K562 (cell line): Measurements from ENCODE around the gene EGR2. TPM values are rescaled to one million over a fixed set of nuclear protein-coding genes. Genes with fewer than 3 reads are reported as not detected.

Experiments used
- ATAC-seq: fragments of 200-7000 bp; cut with Tn5 transposase; 3 replicates; pipeline ENCODE4 v1.9.1; 2020; ENCODE audit warnings: moderate library complexity
- BruUV-seq: library from RNA; stranded (reverse); fragments of 400-500 nt; replicated peaks from 2 replicates; lab custom pipeline; 2021; lab: Mats Ljungman, UMichigan
- CTCF ChIA-PET: fragments of 300-600 bp; formaldehyde crosslinking; extraction: SDS; loops from one replicate; lab custom pipeline; 2021; ENCODE audit warnings: low intra/inter-chr PET ratio; lab: Yijun Ruan, JAX
- POLR2A ChIA-PET: fragments of 300-600, 350-650 bp; sonication (Branson Sonifier 250); formaldehyde crosslinking; extraction: SDS; loops from one replicate; lab custom pipeline; 2021; ENCODE audit warnings: antibody characterized with exemption, inconsistent platforms; lab: Yijun Ruan, JAX
- DNase-seq, 4 experiments: peaks; one replicate each; pipeline versions ENCODE4 v3.0.0 to v3.0.0-alpha.2; 2011 to 2018; ENCODE audit warnings: low spot score in 3 of 4, mixed read lengths in 3 of 4; ENCODE audit errors: extremely low read depth in 1 of 4
- FAIRE-seq: peaks from 2 replicates; lab custom pipeline; 2011; peaks lifted over from hg19 to GRCh38; lab: Jason Lieb, UNC
- H2AFZ ChIP-seq: 2 replicates; pipeline ENCODE4 v1.6.0; 2011; ENCODE audit warnings: low read depth, low read length, control low read depth, inconsistent platforms
- H3K27ac ChIP-seq: fragments of 200-600 bp; 3 replicates; pipeline ENCODE4 v1.8.0; 2011; ENCODE audit warnings: low read depth, mild to moderate bottlenecking, control low read depth, inconsistent platforms, low read length, moderate library complexity, mixed read lengths; ENCODE audit errors: extremely low read depth
- H3K27me3 ChIP-seq, 2 experiments: fragments of 300-600 bp in 1 of 2; 2 replicates in 1 of 2; 3 replicates in 1 of 2; pipeline versions ENCODE4 v1.6.0 to v1.8.0; 2011; ENCODE audit warnings: inconsistent platforms in 2 of 2, low read length in 2 of 2, mild to moderate bottlenecking in 1 of 2, mixed read lengths in 1 of 2, moderate library complexity in 1 of 2; ENCODE audit not compliant: control insufficient read depth in 2 of 2, insufficient read depth in 2 of 2
- H3K36me3 ChIP-seq: fragments of 300-600 bp; 3 replicates; pipeline ENCODE4 v1.8.0; 2011; ENCODE audit warnings: mild to moderate bottlenecking, low read length, inconsistent platforms; ENCODE audit not compliant: control insufficient read depth, insufficient read depth
- H3K4me1 ChIP-seq, 2 experiments: fragments of 200-600 bp in 1 of 2; replicated peaks in 1 of 2; 2 replicates in 1 of 2; 3 replicates in 1 of 2; pipeline versions ENCODE4 v1.5.1 to v1.8.0; 2011; ENCODE audit warnings: inconsistent platforms in 2 of 2, low read length in 2 of 2, mild to moderate bottlenecking in 1 of 2, mixed read lengths in 1 of 2, moderate library complexity in 1 of 2; ENCODE audit not compliant: control insufficient read depth in 2 of 2, insufficient read depth in 2 of 2
- H3K4me2 ChIP-seq: 2 replicates; pipeline ENCODE4 v1.6.1; 2011; ENCODE audit warnings: low read length, control low read depth, inconsistent platforms, mixed read lengths; ENCODE audit not compliant: insufficient read depth
- H3K4me3 ChIP-seq: fragments of 200-600 bp; sonication (generic), shearing (Covaris generic); 2 replicates; pipeline ENCODE4 v1.5.1; 2016; ENCODE audit warnings: control low read depth, inconsistent platforms
- H3K79me2 ChIP-seq: fragments of 200-600 bp; 3 replicates; pipeline ENCODE4 v1.8.0; 2011; ENCODE audit warnings: low read length, inconsistent platforms; ENCODE audit not compliant: control insufficient read depth, insufficient read depth
- H3K9ac ChIP-seq, 2 experiments: 2 replicates each; pipeline versions ENCODE4 v1.6.0 to v1.6.1; 2011; ENCODE audit warnings: low read depth in 2 of 2, low read length in 2 of 2, control low read depth in 1 of 2, inconsistent platforms in 1 of 2, mild to moderate bottlenecking in 1 of 2, mixed read lengths in 1 of 2; ENCODE audit not compliant: insufficient read depth in 1 of 2
- H3K9me1 ChIP-seq: one replicate; pipeline ENCODE4 v1.6.0; 2011; ENCODE audit warnings: inconsistent platforms, mild to moderate bottlenecking, low read length, moderate library complexity; ENCODE audit not compliant: control insufficient read depth, insufficient read depth
- H3K9me3 ChIP-seq: replicated peaks from 2 replicates; pipeline ENCODE4 v1.5.1; 2011; ENCODE audit warnings: low read depth, low read length, inconsistent platforms; ENCODE audit not compliant: control insufficient read depth, insufficient read depth
- H4K20me1 ChIP-seq: replicated peaks from 2 replicates; pipeline ENCODE4 v1.6.1; 2011; ENCODE audit warnings: low read length, inconsistent platforms, mixed read lengths; ENCODE audit not compliant: control insufficient read depth, insufficient read depth
- EGR1 ChIP-seq: fragments of 450-650 bp; conservative IDR thresholded peaks from 2 replicates; pipeline ENCODE4 v1.6.1; 2017; ENCODE audit warnings: mild to moderate bottlenecking
- FOXO4 ChIP-seq: fragments of 450-650 bp; formaldehyde crosslinking; IDR thresholded peaks from 2 replicates; pipeline ENCODE4 v1.4.0; 2020; ENCODE audit warnings: mild to moderate bottlenecking, moderate library complexity
- GABPA ChIP-seq: fragments of 200-800 bp; sonication (Bioruptor generic); conservative IDR thresholded peaks from 2 replicates; pipeline ENCODE4 v1.6.1; 2016; ENCODE audit warnings: low read depth, missing genetic modification characterization, missing compliant biosample characterization
- GATA2 ChIP-seq: sonication (generic); formaldehyde crosslinking; IDR thresholded peaks from 2 replicates; pipeline ENCODE4 v1.4.0; 2020; ENCODE audit warnings: mild to moderate bottlenecking, missing genetic modification reagents
- HDAC2 ChIP-seq: fragments of 450-650 bp; IDR thresholded peaks from 2 replicates; pipeline ENCODE4 v1.6.1; 2016; ENCODE audit warnings: mild to moderate bottlenecking
- MXD1 ChIP-seq: fragments of 250-450 bp; sonication (Bioruptor Pico); IDR thresholded peaks from 2 replicates; pipeline ENCODE4 v1.8.0; 2021; ENCODE audit warnings: borderline replicate concordance, mild to moderate bottlenecking, moderate library complexity; ENCODE audit not compliant: poor library complexity, severe bottlenecking
- NCOA4 ChIP-seq: fragments of 450-650 bp; IDR thresholded peaks from 2 replicates; pipeline ENCODE4 v1.6.1; 2018; ENCODE audit warnings: mild to moderate bottlenecking; ENCODE audit not compliant: partially characterized antibody
- SETDB1 ChIP-seq: IDR thresholded peaks from one replicate; pipeline ENCODE4 v1.6.1; 2012; ENCODE audit warnings: low read length, control low read depth, inconsistent platforms
- SLC30A9 ChIP-seq: fragments of 250-450 bp; sonication (Bioruptor Pico); IDR thresholded peaks from 2 replicates; pipeline ENCODE4 v1.8.0; 2022; ENCODE audit warnings: mild to moderate bottlenecking, moderate library complexity
- ZBTB2 ChIP-seq: fragments of 450-650 bp; IDR thresholded peaks from 2 replicates; pipeline ENCODE4 v1.6.1; 2016; ENCODE audit warnings: antibody characterized with exemption
- ZBTB7A ChIP-seq: IDR thresholded peaks from 2 replicates; pipeline ENCODE4 v1.6.1; 2011; ENCODE audit warnings: low read depth, mild to moderate bottlenecking, low read length, moderate library complexity, borderline replicate concordance; ENCODE audit not compliant: control insufficient read depth
- ZNF12 ChIP-seq: sonication (generic); formaldehyde crosslinking; IDR thresholded peaks from 2 replicates; pipeline ENCODE4 v1.4.0; 2020; ENCODE audit warnings: mild to moderate bottlenecking, missing genetic modification reagents
- ZNF263 ChIP-seq: sonication (generic); formaldehyde crosslinking; IDR thresholded peaks from 2 replicates; pipeline ENCODE4 v1.8.0; 2022; ENCODE audit warnings: mild to moderate bottlenecking, missing genetic modification reagents, borderline replicate concordance
- ZNF436 ChIP-seq: fragments of 250-450, 450-650 bp; sonication (Bioruptor Pico); formaldehyde crosslinking; IDR thresholded peaks from 2 replicates; pipeline ENCODE4 v1.7.0; 2020; ENCODE audit warnings: mild to moderate bottlenecking
- WGBS: fragments of 100-300 bp; shearing (Covaris generic); methylation state at CpG from one replicate; pipeline ENCODE4 v1.1.6; 2016; ENCODE audit warnings: low coverage, mixed read lengths; ENCODE audit not compliant: insufficient coverage; ENCODE audit errors: missing lambda C conversion rate; 5-methylcytosine and 5-hydroxymethylcytosine counted together
- in situ Hi-C: fragments of 300-500 bp; cut with MboI; formaldehyde crosslinking; loops from 4 replicates; pipeline ENCODE4 v1.15.0; 2018; ENCODE audit warnings: inconsistent platforms, mixed read lengths
- intact Hi-C: fragments of 100-400 bp; cut with micrococcal nuclease; formaldehyde crosslinking; loops from 2 replicates; pipeline ENCODE4 v1.14.2; 2022
- polyA plus RNA-seq, 8 experiments: library from polyadenylated mRNA; depleted of rRNA in 4 of 8; stranded (reverse) in 5 of 8; unstranded in 3 of 8; fragments of >200 nt; fragmentation: Nextera tagmentation in 2 of 8; fragmentation: Illumina TruSeq in 1 of 8; extraction: Ambion mirVana in 2 of 8; extraction: Trizol in 1 of 8; gene quantifications; 2 replicates each; pipeline versions ENCODE4 v1.2.1 to v1.2.3, GENCODE V29; 2011 to 2014; ENCODE audit warnings: inconsistent platforms in 1 of 8, missing spikeins in 1 of 8
- total RNA-seq, 7 experiments: library from RNA; depleted of rRNA in 6 of 7; stranded (reverse); fragments of >200 nt in 6 of 7; fragmentation: Illumina TruSeq in 2 of 7; extraction: Trizol in 2 of 7; gene quantifications; 2 replicates each; pipeline versions ENCODE4 v1.2.1 to v1.2.3, GENCODE V29; 2011 to 2021; ENCODE audit warnings: low replicate concordance in 1 of 7

EGR2 gene
- total and polyA plus RNA-seq, 9 of the 15 experiments (the other 6 are each of a cell fraction or from before 2014, with no cell fraction given): 0.08 to 0.18 (median 0.12) TPM; not detected in 4

GRCh38 chr10:62830679-62831078, 14.5 kb upstream of the EGR2 start:
- Histone ChIP-seq H3K4me2 (no peak overlapping the region), H3K27ac (no peak overlapping the region), H3K36me3 (no peaks in the 10 kb centered on the region), H3K79me2 (no peaks in the 10 kb centered on the region), H3K9ac (no peak overlapping the region), H3K4me1 (no peaks in the 10 kb centered on the region), H2AFZ (no peak overlapping the region), H3K4me3 (no peak overlapping the region), H3K9me3 (no peaks in the 10 kb centered on the region), H4K20me1 (no peaks in the 10 kb centered on the region), H3K9me1 (no peaks in the 10 kb centered on the region), H3K27me3 (no peaks in the 10 kb centered on the region)
- TF ChIP-seq MXD1 (no peak), ZNF436 (CRISPR knock-in tag) (no peak), ZBTB2 (no peak), FOXO4 (CRISPR knock-in tag) (no peak), SETDB1 (no peak), HDAC2 (no peak), SLC30A9 (CRISPR knock-in tag) (no peak), GABPA (tag) (no peak), NCOA4 (no peak), EGR1 (no peak), ZBTB7A (no peak), GATA2 (CRISPR knock-in tag) (no peak), ZNF12 (CRISPR knock-in tag) (no peak), ZNF263 (no peak)
- DNase-seq (no peak), FAIRE-seq (no peak), ATAC-seq (no peak)
- intact Hi-C loops (no loop called here), in situ Hi-C loops (no loop called here)
- CTCF ChIA-PET: no interaction called here
- BruUV-seq: no TSS peak
- 0% methylated on average over 4 of the region's 4 CpGs for WGBS
- POLR2A ChIA-PET: interaction anchor here (1.6 kb wide), 1 partner anchor 11 kb away, joined by 4 read pairs; no protein-coding TSS in a partner anchor
